RKO (cell line): Measurements from ENCODE around the gene DNMT3B.
A peak's percentile ranks its signal among the peaks of the same experiment; 100 is the strongest.
"Not testable (repeated sequence)": the region's sequence is repeated elsewhere in the genome, so short reads cannot be mapped to it uniquely, and the experiment has no call there.

ENCODE experiments used
- DNase-seq: peaks from one replicate; pipeline ENCODE4 v3.0.0-alpha.2; 2016; ENCODE audit warnings: low spot score

Gene DNMT3B

GRCh38 chr20:32763202-32764004 is 1.2 kb downstream of the DNMT3B start:
- no peak for DNase-seq

- no peak for DNase-seq
These were observed 2.1 kb downstream of the DNMT3B start for GRCh38 chr20:32764005-32764960.

- not testable (repeated sequence) for DNase-seq
These were observed 3.2 kb downstream of the DNMT3B start for GRCh38 chr20:32765230-32765875.

GRCh38 chr20:32767418-32768198 is 5.4 kb downstream of the DNMT3B start:
- no peak for DNase-seq

GRCh38 chr20:32772046-32772445 is 9.9 kb downstream of the DNMT3B start:
- no peak for DNase-seq

DNA sequence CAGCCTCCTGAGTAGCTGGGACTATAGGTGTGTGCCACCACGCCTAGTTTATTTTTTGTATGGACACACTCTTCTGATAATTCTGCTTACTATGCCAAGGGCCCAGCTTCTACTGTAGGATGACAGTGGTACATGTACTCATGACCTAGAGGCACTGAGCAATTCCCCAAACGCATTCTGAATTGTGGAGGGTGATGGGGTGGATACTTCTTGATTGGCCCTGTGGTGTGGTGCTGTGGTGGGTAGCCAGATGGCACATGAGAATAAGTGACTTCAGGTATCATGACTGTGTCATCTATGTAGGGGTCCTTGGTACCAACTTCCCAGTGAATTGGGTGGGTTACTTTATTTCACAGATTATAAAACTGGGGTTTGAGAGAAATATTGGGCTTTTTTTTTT is 11.0 kb downstream of the DNMT3B start:
- no peak for DNase-seq

GRCh38 chr20:32773855-32774254 is 11.7 kb downstream of the DNMT3B start:
- DNase-seq: no peak

DNA sequence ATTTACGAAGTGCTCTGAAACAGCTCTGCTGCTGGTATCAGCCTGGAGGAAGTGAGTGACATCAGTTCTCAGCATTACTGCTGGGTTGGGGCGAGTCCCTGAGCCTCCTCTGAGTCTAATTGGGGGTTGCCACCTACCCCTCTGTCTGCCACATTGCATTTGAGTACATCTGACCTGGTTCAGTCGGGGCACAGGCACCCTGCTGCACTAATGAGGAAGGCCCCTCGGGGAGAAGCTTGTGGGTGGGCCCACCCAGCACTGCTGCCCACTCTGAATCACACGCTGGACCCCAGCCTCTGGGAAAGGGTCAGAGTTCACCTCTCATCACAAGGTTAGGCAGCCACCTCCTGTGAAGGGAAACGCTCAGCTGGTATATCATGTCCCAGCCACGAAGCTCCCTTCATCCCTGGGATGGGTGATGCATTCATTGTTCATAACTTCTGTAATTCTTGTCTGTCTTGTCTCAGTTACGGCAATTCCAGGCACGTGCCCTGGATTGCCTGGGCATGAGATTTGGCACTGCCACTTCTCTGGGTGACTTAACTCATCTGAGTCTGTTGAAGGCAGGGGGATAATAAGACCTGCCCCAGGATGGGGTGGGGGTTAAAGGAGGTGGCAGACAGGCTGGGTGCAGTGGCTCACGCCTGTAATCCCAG is 13.3 kb downstream of the DNMT3B start:
- DNase-seq: no peak

GRCh38 chr20:32777177-32777956 is 15.2 kb downstream of the DNMT3B start:
- no peak for DNase-seq

DNA sequence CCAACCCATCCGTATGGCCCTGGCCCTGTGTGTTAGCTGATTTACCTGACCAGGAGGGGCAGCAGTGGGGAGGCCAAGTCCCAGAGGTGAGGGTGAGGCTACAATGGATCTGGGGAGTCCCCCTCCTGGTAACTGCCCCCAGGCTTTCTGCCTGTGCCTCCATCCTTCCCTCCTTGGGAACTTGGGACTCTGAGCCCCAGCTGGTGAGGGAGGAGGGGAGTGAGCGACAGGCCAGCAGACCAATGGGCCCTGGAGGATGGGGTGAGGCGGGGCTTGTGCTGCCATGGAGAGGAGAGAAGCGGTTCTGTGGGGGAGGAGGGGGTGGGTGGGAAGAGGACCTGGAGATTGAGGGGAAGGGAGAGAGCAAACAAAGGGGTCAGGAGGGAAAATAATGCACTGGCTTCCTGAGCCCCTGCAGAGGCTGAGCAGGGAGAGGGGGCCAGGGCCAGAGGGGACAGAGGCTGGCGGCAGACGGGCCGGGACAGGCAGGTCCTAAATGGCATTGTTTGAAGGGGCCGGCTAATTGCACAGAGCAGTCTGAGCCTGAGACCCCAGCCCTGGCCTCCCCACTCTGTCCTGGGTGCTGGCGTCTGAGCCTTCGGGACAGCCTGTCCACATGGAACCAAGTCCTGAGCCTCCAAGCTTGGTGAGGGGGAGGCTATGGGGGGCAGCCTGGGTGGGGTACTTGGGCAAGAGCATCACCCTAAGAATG is 17.5 kb downstream of the DNMT3B start:
- DNase-seq: no peak

- DNase-seq: no peak
These were observed 18.1 kb downstream of the DNMT3B start for GRCh38 chr20:32780278-32780677.

- no peak for DNase-seq
These were observed 18.8 kb downstream of the DNMT3B start for GRCh38 chr20:32780749-32781655.

DNA sequence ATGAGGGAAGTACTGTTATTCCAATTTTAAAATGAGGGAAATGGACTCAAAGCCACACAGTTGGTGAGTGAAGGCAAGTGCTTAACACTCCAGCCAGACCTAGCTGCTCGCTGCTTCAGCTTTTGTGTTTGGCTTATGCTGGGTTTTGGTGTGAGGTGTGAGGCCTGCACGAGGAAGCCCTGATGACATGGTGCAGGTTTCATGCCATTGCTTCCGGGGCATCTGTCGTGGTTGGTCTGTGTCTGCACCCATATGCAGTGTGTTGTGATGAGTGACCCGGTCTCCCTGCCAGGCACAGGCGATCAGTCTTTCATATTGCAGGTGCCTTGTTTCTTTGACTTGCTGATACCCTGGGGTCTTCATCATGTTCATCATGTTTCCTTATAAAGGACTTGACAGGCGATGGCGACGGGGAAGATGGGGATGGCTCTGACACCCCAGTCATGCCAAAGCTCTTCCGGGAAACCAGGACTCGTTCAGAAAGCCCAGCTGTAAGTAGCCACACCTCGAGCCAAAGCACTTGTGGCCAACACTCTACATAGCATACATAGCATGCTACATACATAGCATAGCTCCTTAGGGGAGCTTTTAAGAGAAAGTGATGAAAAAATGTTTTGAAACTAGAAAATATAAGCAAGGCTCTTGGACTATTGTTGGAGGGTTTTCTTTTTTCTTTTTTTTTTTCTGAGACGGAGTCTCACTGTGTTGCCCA is 22.3 kb downstream of the DNMT3B start:
- DNase-seq: no peak

GRCh38 chr20:32786059-32786760 is 24.0 kb downstream of the DNMT3B start:
- DNase-seq: no peak

GRCh38 chr20:32787168-32787567 is 25.0 kb downstream of the DNMT3B start:
- no peak for DNase-seq

DNA sequence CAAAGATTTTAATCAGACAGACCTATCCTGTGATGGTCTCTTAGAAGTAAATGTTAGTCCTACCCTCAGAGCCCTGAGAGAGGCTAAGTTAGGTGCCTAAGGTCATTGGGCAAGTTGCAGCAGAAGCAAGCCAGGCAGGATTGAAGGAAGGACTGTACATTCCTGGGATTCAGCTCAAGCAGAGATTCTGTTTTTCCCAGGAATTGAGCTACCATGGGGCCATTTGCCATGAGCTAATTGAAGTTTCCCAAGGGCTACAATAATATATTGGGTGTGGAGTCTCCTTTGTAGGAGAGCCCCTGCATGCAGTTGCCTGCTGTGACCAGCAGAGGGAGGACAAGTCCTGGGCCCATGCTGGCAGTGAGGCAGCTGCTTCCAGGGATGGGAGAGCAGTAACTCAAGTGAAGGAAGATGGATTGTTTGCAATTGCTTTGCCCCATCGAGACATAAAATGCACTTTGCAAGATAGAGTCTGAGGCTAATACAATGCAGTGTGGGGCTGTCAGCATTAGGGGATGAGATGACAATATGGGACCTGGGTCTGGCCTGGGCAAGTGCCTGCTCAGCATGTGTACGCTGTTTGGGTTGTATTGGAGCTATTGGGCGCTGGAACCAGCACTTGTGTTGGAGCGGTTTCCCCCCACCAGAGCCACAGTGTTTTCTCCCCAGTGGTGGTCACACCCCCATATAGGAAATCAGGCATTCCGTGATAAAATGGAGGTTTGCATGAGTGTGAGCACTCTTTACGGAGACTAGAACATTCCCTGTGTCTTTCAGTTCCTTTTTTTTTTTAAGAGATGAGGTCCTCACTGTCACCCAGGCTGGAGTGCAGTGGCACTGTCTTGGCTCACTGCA is 27.9 kb downstream of the DNMT3B start:
- DNase-seq: peak; percentile 81

DNA sequence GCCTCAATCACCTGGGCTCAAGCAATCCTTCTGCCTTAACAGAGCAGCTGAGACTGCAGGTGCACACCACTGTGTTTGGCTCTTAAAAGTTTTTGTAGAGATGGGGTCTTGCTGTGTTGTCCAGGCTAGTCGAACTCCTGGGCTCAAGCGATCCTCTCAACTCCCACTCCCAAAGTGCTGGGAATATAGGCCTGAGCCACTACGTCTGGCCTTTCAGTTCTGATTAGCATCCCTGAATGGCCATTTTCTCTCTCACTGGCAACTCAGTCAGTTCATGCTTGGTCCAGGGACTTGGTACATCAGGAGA is 28.5 kb downstream of the DNMT3B start:
- no peak for DNase-seq
